Natural killer cell (primary cell): ENCODE data around the gene INPP5A. TPM values are rescaled to one million over a fixed set of nuclear protein-coding genes. Genes with fewer than 3 reads are reported as not detected.

Source experiments
- ATAC-seq, 3 donors: fragments of 150-1000 bp in 2 of 3; fragments of 200-7000 bp in 1 of 3; cut with Tn5 transposase; 1 replicate in 1 of 3; 2 replicates in 2 of 3; pipeline ENCODE4 v1.10.0; 2021; ENCODE audit warnings: mild to moderate bottlenecking in 2 of 3, moderate library complexity in 2 of 3
- DNase-seq, 2 donors: peaks; one replicate each; pipeline versions ENCODE4 v3.0.0 to v3.0.0-alpha.2; 2013 to 2021; ENCODE audit warnings: mixed read lengths in 1 of 2
- H3K27ac ChIP-seq: one replicate; pipeline ENCODE4 v1.5.1; 2013; ENCODE audit warnings: mild to moderate bottlenecking, low read length
- H3K27me3 ChIP-seq: one replicate; pipeline ENCODE4 v1.6.1; 2013; ENCODE audit warnings: low read length; ENCODE audit not compliant: control insufficient read depth, insufficient read depth
- H3K36me3 ChIP-seq: one replicate; pipeline ENCODE4 v1.6.1; 2013; ENCODE audit warnings: low read length; ENCODE audit not compliant: control insufficient read depth, insufficient read depth
- H3K4me1 ChIP-seq: one replicate; pipeline ENCODE4 v1.6.1; 2013; ENCODE audit warnings: low read length; ENCODE audit not compliant: control insufficient read depth, insufficient read depth
- H3K4me3 ChIP-seq: one replicate; pipeline ENCODE4 v1.5.1; 2013; ENCODE audit warnings: low read length
- H3K9me3 ChIP-seq: one replicate; pipeline ENCODE4 v1.6.1; 2013; ENCODE audit warnings: low read length; ENCODE audit not compliant: control insufficient read depth, insufficient read depth
- H3K27ac Mint-ChIP-seq, 2 donors: one replicate each; pipeline ENCODE4 v1.8.0; 2022; ENCODE audit warnings: mild to moderate bottlenecking in 2 of 2, mixed read lengths in 2 of 2, moderate library complexity in 1 of 2
- H3K27me3 Mint-ChIP-seq, 2 donors: one replicate each; pipeline ENCODE4 v1.8.0; 2022; ENCODE audit warnings: low read depth in 2 of 2, mixed read lengths in 2 of 2
- H3K36me3 Mint-ChIP-seq: one replicate; pipeline ENCODE4 v1.8.0; 2022; ENCODE audit warnings: mixed read lengths
- H3K4me1 Mint-ChIP-seq, 2 donors: one replicate each; pipeline ENCODE4 v1.8.0; 2022; ENCODE audit warnings: mixed read lengths in 2 of 2
- H3K4me3 Mint-ChIP-seq: one replicate; pipeline ENCODE4 v1.8.0; 2022; ENCODE audit warnings: mild to moderate bottlenecking, moderate library complexity, mixed read lengths
- H3K9me3 Mint-ChIP-seq, 2 donors: one replicate each; pipeline ENCODE4 v1.8.0; 2022; ENCODE audit warnings: mixed read lengths in 2 of 2
- WGBS: methylation state at CpG from one replicate; pipeline ENCODE4 v1.1.7; 2013; ENCODE audit warnings: missing lambda C conversion rate; ENCODE audit not compliant: insufficient coverage; 5-methylcytosine and 5-hydroxymethylcytosine counted together
- intact Hi-C: fragments of 100-400 bp; cut with micrococcal nuclease; formaldehyde crosslinking; loops from one replicate; pipeline ENCODE4 v1.14.2; 2022
- total RNA-seq, 4 donors: library from RNA; stranded (reverse); fragments of 120-200 nt in 1 of 4; gene quantifications; one replicate each; pipeline versions ENCODE4 v1.2.3 to v1.2.4, GENCODE V29; 2013 to 2022
- TF ChIP-seq, protein P1 (sequence below): fragments of 200-600 bp; IDR thresholded peaks from one replicate; pipeline ENCODE4 v1.8.0; 2022; ENCODE audit warnings: antibody characterized with exemption

Gene INPP5A
- total RNA-seq, 3 donors from 2014 or later (not counting 1 experiment from before 2014, with no cell fraction given), result 12.6 to 38.6 (median 18.6) TPM

DNA sequence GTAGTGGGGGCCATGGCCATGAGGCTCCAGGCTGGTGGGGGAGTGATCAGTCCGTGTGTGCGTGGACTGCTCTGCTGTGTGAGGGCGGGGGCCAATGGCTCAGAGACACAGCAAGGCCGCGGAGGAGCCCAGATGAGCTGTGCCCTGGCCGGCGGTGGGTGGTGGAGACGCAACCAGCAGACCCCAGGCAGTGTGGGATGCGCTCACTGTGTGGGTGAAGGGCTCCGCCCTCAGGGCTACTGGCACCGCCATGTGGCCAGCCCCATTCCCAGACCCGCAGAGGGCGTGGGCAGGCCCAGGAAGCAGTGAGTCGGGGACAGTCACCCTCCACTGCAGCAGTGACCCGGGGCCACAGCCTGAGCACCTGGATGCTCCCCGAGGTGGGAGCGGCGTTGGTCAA lies 239.2 kb downstream of the INPP5A start:
- TF ChIP-seq, protein P1, sequence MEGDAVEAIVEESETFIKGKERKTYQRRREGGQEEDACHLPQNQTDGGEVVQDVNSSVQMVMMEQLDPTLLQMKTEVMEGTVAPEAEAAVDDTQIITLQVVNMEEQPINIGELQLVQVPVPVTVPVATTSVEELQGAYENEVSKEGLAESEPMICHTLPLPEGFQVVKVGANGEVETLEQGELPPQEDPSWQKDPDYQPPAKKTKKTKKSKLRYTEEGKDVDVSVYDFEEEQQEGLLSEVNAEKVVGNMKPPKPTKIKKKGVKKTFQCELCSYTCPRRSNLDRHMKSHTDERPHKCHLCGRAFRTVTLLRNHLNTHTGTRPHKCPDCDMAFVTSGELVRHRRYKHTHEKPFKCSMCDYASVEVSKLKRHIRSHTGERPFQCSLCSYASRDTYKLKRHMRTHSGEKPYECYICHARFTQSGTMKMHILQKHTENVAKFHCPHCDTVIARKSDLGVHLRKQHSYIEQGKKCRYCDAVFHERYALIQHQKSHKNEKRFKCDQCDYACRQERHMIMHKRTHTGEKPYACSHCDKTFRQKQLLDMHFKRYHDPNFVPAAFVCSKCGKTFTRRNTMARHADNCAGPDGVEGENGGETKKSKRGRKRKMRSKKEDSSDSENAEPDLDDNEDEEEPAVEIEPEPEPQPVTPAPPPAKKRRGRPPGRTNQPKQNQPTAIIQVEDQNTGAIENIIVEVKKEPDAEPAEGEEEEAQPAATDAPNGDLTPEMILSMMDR, result no peak
- H3K27ac ChIP-seq, result no peak overlapping the region
- Mint-ChIP-seq H3K9me3 (no peaks in the 10 kb centered on the region), H3K4me3 (no peak overlapping the region), H3K27me3 (no peaks in the 10 kb centered on the region), H3K36me3 (no peaks in the 10 kb centered on the region), H3K27ac (no peak overlapping the region), H3K4me1 (peaks cover 0 to 4% of the 10 kb centered on the region in 2 donors)
- no peak for DNase-seq
- H3K4me3 ChIP-seq, result no peak overlapping the region
- intact Hi-C loops, result no loop called here
- no peak for ATAC-seq
- no peaks in the 10 kb centered on the region for H3K9me3 ChIP-seq
- H3K27me3 ChIP-seq, result no peaks in the 10 kb centered on the region
- peaks cover under 1% of the 10 kb centered on the region for H3K36me3 ChIP-seq
- 96% methylated on average over 18 of the region's 18 CpGs for WGBS
- H3K4me1 ChIP-seq, result no peaks in the 10 kb centered on the region

DNA sequence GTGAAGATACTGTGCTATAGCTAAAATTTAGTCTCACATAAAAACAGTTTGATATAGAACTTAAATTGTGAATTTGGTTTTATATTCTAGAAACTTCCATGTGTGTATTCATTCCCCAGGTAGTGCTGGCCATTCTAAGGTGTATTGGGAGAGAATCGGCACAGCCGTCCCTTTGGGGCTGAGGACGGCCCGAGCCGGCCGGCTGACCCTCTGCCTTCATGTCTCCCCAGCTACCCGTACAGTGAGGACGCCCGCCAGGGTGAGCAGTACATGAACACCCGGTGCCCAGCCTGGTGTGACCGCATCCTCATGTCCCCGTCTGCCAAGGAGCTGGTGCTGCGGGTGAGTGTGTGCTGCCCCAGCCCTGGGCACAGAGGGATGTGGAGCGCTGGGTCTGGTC lies 239.9 kb downstream of the INPP5A start:
- TF ChIP-seq, protein P1, result no peak
- H3K36me3 ChIP-seq, result peaks cover 4% of the 10 kb centered on the region
- no peak overlapping the region for H3K27ac ChIP-seq
- ATAC-seq (no peak), DNase-seq (no peak)
- no peaks in the 10 kb centered on the region for H3K9me3 Mint-ChIP-seq
- no peak overlapping the region for H3K27ac Mint-ChIP-seq
- no peaks in the 10 kb centered on the region for H3K27me3 ChIP-seq
- no peak overlapping the region for H3K4me3 Mint-ChIP-seq
- no peaks in the 10 kb centered on the region for H3K36me3 Mint-ChIP-seq
- intact Hi-C loops, result no loop called here
- WGBS, result 96% methylated on average over 14 of the region's 14 CpGs
- H3K9me3 ChIP-seq, result no peaks in the 10 kb centered on the region
- no peaks in the 10 kb centered on the region for H3K27me3 Mint-ChIP-seq
- H3K4me1 Mint-ChIP-seq, result peaks cover 0 to 4% of the 10 kb centered on the region in 2 donors
- H3K4me3 ChIP-seq, result no peak overlapping the region
- no peaks in the 10 kb centered on the region for H3K4me1 ChIP-seq

- Histone ChIP-seq H3K27ac (no peak overlapping the region), H3K4me3 (no peak overlapping the region), H3K36me3 (peaks cover 4% of the 10 kb centered on the region), H3K9me3 (no peaks in the 10 kb centered on the region), H3K4me1 (peaks cover under 1% of the 10 kb centered on the region), H3K27me3 (no peaks in the 10 kb centered on the region)
- no peak for DNase-seq
- Mint-ChIP-seq H3K27ac (no peak overlapping the region), H3K4me1 (peaks cover 0 to 4% of the 10 kb centered on the region in 2 donors), H3K36me3 (no peaks in the 10 kb centered on the region), H3K9me3 (no peaks in the 10 kb centered on the region), H3K27me3 (peaks cover 0 to 8% of the 10 kb centered on the region in 2 donors), H3K4me3 (no peak overlapping the region)
- intact Hi-C loops, result no loop called here
- TF ChIP-seq, protein P1, result no peak
- ATAC-seq, result no peak
- 97% methylated on average over 41 of the region's 41 CpGs for WGBS
Measured at GRCh38 chr10:132779549-132780294, 242.1 kb downstream of the INPP5A start.

DNA sequence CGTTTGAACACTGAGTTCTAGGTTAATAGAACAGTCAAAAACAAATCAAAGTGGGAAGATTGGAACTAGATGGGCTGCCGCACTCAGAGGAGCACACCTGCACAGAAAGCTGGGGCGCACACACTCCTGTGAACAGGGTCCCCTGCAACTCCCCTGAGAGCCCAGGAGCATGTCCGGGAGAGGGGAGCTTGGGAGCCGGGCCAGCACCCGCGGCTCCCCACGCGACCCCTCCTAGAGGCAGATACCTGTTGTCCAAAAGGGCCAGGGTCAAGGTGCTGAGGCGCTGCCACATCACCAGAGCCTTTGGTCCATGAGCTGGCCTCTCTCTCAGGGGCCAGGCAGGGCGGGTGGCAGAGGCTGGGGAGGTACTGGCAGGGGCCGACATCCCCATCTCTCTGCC lies 242.8 kb downstream of the INPP5A start:
- Mint-ChIP-seq H3K9me3 (no peaks in the 10 kb centered on the region), H3K27me3 (peaks cover 0 to 8% of the 10 kb centered on the region in 2 donors), H3K27ac (no peak overlapping the region), H3K36me3 (no peaks in the 10 kb centered on the region), H3K4me3 (no peak overlapping the region), H3K4me1 (peaks cover 0 to 4% of the 10 kb centered on the region in 2 donors)
- intact Hi-C loops, result no loop called here
- no peak for ATAC-seq
- no peaks in the 10 kb centered on the region for H3K27me3 ChIP-seq
- no peak overlapping the region for H3K27ac ChIP-seq
- H3K4me1 ChIP-seq, result peaks cover 3% of the 10 kb centered on the region
- TF ChIP-seq, protein P1, result no peak
- 95% methylated on average over 12 of the region's 12 CpGs for WGBS
- H3K9me3 ChIP-seq, result no peaks in the 10 kb centered on the region
- no peak for DNase-seq
- H3K4me3 ChIP-seq, result no peak overlapping the region
- H3K36me3 ChIP-seq, result peaks cover 4% of the 10 kb centered on the region
